DMS114 treated with DMSO at 0.1 percent for 48 hours (cell line): ENCODE results near the gene SIL1.

Experiments
- DNase-seq: peaks from one replicate; lab custom pipeline; 2025; ENCODE audit not compliant: unreplicated experiment; lab: John Stamatoyannopoulos, UW

The SIL1 gene

DNA sequence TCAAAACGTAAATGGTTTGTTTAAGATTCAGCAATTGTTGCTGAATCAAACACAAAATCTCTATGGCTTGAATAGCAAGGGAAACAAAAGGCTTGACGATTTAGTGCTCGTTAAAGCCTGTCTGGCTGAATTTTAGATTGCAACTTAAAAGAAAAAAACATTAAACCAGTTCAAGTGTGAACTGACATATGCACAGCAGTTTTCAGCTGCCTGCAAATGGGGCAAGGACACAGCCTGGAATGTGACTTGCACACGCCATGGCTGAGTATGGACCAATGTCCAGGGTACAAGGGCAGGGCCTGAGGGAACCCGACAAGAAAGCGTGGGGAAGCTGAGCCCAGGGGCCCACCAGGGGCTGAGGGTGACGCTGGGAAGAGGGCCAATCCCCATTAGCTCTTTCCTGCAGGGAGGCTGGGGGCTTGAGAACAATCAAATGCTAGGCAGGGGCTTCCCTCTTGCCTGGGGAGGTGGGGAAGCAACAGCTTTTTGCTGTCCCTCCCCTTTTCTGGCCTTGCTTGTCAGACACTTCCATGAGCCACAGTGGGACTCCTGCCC lies 233.4 kb downstream of the SIL1 start:
- no peak for DNase-seq

DNA sequence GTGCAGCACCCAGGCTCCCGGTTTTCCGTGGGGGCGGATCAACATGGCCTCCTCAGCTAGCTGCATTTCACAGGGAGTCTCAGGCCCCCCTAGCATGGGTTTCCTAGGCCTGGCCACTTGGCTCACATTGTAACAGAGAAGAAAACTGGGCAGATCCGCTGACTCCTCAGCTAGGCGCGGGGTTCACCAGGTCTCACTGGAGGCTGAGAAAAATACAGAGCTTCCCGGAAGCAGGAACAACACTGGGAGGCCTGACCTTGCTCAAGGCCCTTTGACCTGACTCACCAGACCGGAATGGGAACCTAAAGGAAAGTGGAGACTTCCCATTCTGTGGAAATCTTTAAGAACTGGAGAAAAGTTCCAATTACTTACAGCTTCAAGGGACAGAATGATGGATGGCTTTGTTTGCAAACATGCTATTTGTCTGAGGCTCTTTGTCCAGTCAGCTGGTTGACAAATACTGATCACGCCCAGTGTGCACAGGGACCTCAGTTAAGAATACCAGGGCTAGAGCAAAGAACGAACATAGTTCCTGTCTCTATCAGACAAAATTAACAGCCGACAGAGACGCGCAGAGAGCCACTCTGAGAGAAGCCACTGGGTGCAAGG lies 234.3 kb downstream of the SIL1 start:
- DNase-seq: no peak

DNA sequence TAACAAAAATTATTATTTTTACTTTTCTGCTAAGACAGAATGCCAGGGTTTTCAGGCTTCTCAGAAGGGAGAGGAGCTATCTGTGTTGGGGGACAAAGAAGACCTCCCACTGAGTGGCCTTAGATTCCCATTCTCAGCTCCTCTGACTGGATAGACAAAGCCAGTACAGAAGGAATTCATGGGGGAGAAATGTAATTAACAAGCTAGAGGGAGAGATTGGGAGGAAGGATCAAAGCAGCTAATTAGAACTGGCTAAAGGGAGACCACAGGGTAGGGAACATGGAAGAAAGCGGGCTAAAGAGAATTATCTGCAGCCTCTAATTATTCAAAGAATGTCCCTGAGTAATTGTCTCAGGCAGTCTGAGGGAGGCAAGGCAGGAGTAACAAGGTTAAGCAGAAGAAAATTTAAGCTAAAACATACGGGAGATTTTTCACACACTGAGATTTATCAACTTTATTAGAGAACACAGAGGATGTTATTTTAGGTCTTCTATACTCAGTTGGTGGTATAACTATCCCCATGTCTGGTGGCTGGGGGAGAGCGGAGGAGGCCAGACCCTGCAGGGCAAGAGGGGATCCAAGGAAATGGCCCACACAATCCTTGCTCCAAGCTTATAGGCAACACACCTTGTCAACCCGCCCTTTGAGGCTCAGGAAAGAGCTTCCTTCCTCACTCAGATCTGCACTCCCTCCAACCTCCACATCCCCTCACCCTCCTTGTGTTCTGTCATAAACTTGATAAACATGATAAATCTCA lies 235.4 kb downstream of the SIL1 start:
- no peak for DNase-seq

DNA sequence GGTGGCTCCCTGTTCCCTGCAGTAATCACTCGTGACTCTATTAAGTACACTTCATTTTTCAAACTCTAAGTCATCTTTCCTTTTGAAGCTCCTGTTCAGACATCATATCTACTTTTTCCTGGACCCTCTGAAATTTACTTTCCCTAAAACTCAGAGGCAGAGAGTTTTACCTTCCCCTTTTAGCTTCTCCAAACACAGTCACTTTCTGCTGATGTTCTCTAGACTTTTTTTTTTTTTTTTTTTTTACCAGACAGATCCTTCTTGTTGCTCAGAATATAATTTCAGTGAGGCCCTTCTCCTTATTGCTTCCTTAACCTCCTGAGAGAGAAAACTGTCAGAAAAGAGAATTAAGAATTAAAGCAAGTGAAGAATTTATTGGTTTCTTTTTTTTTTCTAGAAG lies 236.4 kb downstream of the SIL1 start:
- DNase-seq: no peak

DNA sequence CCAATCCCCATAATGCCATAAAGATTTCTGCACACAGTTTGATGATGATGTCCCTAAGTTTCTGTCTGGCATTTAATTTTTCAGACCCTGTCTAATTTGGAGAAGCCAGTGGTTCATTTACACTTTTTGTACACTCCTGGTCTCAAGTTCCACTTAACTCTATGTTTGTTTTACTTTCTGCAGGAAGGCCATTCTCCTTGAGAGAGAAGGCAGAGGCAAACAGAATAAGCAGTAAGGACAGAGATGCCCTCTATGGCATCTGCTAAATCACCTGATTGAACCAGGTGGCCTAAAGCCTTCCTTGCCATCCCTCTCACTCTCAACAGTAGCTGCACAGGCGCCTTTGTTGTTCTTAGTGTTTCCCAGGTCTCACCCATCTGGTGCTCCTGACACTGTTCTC lies 236.9 kb downstream of the SIL1 start:
- no peak for DNase-seq

DNA sequence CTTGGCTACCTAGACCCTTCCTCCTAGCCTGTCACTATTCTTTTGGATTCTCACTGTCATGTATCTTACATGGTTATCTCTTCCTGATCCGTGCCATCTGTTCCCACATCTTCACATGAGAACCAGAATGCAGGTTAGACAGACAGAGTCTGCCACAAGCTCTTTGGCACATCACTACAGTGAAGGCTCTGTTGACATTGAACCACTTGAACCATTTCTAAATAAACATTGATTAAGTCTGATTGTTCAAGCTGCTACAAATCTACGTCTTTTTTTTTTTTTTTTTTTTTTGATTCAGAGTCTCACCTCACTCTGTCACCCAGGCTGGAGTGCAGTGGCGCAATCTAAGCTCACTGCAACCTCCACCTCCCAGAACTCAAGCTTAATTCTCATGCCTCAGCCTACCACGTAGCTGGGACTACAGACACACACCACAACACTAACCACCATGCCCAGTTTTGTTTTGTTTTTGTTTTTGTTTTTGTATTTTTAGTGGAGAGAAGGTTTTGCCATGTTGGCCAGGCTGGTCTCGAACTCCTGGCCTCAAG lies 237.9 kb downstream of the SIL1 start:
- no peak for DNase-seq

DNA sequence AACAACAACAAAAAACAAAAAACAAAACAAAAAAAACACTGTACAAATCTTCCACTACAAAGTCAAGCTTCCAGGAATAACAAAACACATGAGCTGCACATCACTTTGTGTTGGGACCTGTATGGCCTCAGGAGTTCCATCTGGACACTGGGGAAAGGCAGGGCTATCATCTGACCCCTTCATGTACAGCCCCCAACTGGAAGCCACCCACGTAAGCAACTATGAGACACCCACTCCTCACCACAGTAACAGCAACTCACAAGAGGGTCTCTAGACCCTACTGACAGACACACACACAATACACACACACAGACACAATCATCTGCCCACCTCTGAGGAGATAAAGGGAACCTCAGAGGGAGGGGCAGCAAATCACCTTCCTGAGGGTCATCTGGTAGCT lies 241.4 kb downstream of the SIL1 start:
- DNase-seq: no peak

DNA sequence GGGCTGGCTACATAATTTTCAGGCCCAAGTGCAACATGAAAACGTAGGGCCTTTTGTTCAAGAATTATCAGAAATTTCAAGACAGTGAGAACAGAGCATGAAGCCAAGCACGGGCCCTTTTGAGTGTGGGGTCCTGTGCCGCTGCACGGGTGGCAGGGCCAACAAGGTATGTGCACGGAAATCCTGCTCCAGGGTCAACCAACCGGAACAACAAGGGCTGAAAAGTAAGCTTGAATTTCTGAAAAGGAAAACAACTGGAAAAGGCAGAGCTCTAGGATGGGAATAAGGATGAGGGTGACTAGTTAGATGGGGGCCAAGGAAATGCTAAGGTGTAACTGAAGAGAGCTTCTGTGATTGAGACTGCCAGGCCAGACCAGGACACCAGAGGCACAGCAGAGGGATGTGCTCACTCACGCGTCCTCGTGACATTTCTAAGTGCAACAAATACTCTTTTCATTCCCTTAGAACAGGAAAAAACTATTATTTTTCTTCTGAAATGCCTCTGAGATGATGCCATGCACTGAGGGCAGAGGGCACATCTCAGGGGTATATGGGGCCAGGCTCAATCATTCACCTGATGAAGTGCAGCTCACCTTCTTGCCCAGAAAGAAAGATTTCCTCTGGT lies 242.4 kb downstream of the SIL1 start:
- no peak for DNase-seq

DNA sequence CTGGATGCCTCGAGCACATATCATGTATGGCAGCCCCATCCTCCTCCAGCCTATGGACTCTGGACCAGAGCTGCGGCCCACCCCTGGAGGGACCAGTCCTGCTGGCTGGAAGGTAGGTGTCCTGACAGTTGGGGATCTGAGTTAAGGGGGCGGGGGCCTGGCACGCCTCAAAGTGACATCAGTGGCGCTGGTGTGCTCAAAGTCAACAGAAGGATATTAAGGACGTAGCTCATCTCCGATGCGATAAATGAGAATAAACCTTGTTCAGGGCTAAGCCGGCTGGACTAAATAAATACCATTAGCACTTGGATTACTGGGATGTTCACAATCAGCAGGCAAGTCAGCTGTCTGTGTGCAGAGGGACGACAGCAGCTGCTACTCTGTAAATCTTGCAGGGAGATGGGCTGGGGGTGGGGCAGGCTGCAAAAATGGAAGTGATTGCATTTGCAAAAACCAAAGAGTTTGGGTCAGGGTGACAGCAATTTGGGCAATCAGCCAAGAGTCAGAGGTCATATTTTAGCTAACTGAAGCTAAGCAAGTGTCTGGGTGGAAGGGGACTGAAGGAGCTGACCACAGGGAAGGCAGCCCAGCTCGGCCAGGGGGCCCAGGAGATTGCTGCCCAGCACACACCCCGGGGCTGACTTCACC lies 243.0 kb downstream of the SIL1 start:
- no peak for DNase-seq

DNA sequence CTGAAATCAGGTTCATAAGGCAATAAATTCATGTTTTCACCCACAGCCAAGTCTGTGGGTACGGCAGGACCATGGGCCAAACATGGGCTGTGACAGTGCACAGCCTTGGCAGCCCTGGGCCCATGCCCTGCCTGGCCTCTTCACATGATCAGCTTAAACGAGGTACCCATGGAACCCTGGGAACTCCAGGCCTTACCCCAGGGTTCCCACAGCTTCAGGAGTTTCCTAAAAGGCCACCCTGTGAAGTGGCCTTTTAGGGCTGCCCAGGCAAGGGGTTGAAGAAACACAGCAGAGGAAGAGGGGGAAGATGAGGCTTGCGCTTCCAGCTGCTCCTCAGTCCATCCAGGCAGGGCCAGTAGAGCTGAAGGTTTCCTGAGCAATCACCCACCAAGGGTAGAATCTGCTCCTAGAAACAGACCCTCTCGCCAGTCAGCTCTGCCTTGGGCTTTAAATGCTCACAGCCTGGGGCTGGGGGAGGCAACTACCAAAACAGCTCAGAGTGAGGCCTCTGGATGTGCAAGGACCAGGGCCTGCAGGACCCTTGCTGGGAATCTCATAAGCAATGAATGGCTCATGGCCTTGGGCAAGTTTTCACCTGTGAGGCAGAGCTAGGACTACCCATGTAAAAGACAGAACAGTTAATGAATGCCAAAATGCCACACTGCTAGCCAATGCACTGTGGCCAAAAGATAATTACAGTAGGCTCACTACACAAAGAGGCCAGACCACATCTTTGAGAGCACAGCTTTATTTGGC lies 243.7 kb downstream of the SIL1 start:
- DNase-seq: no peak

DNA sequence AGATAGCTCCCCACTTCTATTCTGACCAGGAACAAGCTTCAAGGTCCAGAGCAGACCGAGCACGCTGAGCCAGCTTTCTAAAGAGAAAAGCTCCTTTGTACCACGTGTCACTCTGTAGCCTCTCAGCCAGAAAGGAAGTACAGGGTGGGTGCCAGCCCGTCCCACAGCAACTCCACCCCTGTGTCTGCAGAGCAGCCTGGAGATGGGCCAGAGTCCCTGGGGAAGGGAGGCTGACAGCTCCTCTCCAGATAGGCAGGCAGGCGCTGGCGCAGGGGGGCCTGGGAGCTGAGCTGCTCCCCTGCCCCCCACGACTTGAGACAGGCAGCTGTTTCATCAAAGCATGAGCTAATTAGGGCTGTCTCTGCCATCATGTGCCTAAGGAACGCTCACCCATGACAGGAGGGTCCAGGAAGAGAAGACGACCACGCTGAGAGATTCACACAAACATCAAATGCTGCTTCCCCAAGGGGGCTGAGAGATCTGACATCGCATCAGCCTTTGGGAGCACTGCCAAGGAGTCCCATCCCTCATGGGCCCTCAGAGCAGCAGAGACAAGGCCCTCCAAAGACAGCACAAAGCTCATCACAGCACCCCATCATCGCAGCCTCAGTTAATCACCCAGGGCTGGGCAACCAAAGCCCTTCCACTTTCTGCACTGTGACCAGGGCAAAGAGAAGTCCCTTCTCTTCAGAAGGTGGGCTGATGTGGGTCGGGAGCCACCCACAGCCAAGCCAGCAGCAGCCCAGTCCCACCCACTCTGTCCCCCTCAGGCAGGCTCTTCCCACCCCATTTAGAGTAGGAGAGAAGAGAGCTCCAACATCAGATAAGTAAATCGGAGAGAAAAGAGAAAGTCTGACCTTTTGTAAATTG lies 244.5 kb downstream of the SIL1 start:
- no peak for DNase-seq

DNA sequence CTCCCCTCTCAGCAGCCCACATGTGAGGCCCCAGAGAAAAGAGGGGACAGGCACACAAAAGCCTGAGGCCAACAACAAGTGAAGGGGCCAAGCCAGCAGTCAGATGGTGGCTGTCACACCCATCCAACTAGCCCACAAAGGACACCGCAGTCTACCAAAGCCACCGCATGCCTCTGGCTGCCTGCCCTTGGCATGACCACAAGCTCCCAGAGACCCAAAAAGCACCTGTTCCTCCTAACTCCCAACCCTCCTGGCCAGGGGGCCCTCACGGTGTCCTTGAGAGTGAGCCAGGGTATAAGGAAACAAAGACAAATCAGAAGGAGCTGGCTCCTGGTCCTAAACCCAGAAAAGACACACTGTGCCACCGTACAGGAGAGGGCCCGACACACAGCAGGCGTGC lies 245.2 kb downstream of the SIL1 start:
- DNase-seq: no peak

DNA sequence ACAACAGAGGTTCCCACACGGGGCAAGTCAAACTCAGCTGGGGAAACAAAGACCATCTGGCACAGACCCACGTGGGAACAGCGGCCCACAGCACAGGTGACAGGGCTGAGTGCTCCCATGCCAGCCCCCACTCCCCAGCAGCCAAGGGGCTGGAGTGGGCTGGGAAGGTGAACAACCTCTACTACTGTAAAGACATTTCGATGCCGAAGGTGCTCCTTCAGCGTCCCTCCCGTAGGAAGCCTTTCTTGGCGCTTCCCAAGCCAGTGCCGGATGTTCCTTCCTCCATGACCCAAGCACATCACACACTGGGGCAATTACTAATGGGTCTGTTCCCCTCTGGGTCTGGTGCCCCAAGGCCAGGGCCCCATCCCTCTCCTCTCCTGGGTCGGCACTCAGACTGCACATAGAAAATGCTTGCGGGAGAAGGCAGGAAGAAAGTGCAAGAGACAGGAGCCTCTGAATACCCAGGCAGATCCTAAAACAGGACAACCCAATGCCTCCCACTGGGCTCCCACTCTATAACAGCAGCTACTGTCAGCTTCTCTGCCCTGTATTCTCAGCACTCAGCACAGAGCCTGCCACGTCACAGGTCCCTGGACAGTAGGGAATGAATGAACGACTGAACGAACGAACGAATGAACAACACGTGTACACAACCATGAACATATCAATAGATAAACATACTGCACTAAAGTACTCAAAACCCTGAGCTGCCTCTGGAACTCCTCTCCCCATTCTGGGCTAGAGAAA lies 246.0 kb downstream of the SIL1 start:
- no peak for DNase-seq

DNA sequence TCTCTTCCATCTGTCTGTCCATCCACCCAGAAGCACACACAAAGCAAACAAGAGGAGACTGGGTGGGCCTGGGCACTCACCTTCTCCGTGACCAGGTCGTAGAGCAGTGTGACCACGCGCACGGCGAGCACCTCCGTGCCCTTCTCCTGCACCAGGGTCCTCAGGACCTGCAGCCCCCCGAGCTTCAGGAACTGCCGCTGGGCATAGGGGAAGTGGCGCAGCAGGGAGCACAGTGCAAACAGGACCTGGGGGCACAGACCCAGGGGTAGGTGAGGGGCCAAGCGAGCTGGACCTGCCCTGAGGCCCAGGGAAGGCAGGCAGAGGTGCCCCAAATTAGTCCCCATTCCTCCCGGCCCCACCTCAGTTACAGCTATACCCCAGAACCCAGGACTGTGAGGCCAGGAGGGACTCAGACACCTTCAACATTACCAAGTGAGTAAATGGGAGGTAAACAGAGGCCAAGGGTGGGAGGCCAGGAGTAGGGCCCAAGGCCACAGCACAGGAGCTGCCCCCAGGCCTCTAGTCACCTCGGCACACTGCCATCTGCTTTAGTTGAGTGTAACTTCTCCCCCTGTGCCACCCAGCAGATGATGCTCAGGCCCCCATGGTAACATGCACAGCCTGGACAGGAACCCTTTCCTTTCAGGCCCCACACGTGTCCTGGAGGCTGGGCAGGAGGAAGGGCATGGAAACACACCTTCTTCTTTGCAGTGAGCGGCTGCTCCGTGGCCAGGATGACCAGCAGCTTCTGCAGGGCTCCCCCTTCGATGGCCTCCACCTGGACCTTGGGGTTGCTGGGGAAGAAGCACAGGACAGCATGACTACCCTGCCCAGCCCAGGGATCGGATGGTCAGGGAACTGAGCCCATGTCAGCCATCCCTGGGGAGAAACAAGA lies 246.8 kb downstream of the SIL1 start:
- DNase-seq: no peak

DNA sequence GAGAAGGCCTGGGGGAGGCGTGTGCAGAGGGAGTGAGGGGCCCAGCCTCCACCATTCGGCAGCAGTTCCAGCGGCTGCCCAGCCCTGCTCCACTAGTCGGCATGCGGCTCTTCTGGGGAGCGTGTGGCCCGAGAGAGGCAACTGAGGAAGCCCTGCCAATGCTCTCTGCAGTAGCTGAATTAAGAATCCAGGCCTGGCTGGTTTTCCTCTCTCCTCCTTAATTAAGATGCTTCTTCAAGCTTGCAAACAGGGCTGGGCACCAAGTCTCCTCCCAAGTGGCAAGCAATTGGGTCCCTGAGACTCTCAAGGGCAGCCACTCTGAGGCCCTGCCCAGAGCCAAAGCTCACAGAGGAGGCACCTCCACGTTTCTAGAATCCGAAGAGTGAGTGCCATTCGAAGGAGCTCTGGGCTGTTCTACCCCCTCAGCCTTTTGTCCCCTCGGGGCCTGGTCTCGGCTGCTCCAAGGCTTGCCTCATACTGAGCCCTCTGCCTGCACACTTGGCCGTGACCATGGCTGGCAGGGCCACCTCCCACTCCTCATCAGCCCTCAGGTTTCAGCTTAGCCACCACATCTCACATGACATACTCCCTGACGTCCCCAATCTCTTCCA lies 247.6 kb downstream of the SIL1 start:
- no peak for DNase-seq

DNA sequence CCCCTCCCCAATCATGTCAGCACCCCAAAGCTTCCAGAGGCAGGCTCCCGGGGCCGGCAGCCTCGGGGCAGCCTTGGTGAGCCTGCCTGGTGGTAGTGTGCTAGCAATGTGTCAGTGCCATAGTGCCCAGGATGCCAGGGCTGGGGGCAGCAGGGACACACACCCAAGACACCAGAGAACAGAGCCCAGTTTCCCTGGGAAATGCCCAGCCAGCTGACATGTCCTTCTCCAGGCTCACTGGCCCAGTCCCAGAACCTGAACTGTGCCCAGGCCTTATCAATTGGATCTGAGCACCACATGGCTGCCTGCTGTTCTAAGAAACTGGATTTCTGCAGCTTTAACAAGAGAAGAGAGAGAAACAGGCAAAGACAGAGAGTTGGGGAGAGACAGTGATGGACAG lies 248.2 kb downstream of the SIL1 start:
- DNase-seq: no peak

DNA sequence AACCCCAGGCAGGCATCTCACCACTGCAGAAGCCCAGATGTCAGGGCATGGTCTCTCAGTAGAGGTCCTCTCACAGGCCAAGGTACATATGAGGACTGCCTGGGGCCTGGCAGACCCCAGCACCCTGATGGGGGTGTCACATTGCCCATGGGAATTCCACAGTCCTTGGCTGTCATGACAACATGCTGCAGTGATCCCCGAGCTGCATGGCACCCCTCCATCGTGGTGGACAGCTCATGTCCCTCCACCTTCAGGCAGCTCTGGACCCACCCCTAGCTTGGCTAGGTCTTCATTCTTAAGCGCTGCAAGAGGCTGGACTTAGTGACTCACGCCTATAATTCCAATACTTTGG lies 249.0 kb downstream of the SIL1 start:
- DNase-seq: no peak
